K562 (cell line): Measurements from ENCODE around the gene SLC12A6. TPM values are rescaled to one million over a fixed set of nuclear protein-coding genes. Genes with fewer than 3 reads are reported as not detected.

Experiments
- ADNP ChIP-seq: fragments of 200-800 bp; sonication (Bioruptor generic); IDR thresholded peaks from 2 replicates; pipeline ENCODE4 v1.6.1; 2016; ENCODE audit warnings: missing genetic modification characterization, missing compliant biosample characterization
- CREB1 ChIP-seq, 2 experiments: sonication (generic) in 1 of 2; formaldehyde crosslinking in 1 of 2; IDR thresholded peaks; 2 replicates each; pipeline versions ENCODE4 v1.6.1 to v1.8.0; 2012 to 2022; ENCODE audit warnings: inconsistent platforms in 1 of 2, mild to moderate bottlenecking in 1 of 2, missing genetic modification reagents in 1 of 2, moderate library complexity in 1 of 2
- ESRRB ChIP-seq: fragments of 250-450 bp; sonication (Bioruptor Pico); IDR thresholded peaks from 2 replicates; pipeline ENCODE4 v1.5.0; 2020; ENCODE audit warnings: mild to moderate bottlenecking, moderate library complexity, borderline replicate concordance
- HMG20B ChIP-seq: fragments of 250-450 bp; sonication (Bioruptor Pico); IDR thresholded peaks from 2 replicates; pipeline ENCODE4 v1.5.0; 2021; ENCODE audit warnings: mild to moderate bottlenecking
- MEF2D ChIP-seq: conservative IDR thresholded peaks from 2 replicates; pipeline ENCODE4 v1.6.1; 2016; ENCODE audit warnings: low read depth, missing genetic modification characterization, missing compliant biosample characterization
- RBM14 ChIP-seq: fragments of 200-400 bp; formaldehyde crosslinking; IDR thresholded peaks from 2 replicates; pipeline ENCODE4 v1.6.1; 2018; ENCODE audit warnings: low read depth, mild to moderate bottlenecking, low read length, moderate library complexity, borderline replicate concordance; ENCODE audit not compliant: insufficient read depth
- SAFB ChIP-seq: fragments of 200-400 bp; formaldehyde crosslinking; IDR thresholded peaks from 2 replicates; pipeline ENCODE4 v1.6.1; 2017; ENCODE audit warnings: low read depth, low read length, borderline replicate concordance
- TAF7 ChIP-seq: fragments of 450-650 bp; IDR thresholded peaks from 2 replicates; pipeline ENCODE4 v1.6.1; 2016; ENCODE audit warnings: missing genetic modification characterization, missing compliant biosample characterization
- TCF7 ChIP-seq: sonication (generic); IDR thresholded peaks from 2 replicates; pipeline ENCODE4 v1.6.1; 2016; ENCODE audit warnings: antibody characterized with exemption, borderline replicate concordance
- WHSC1 ChIP-seq: IDR thresholded peaks from one replicate; pipeline ENCODE4 v1.6.1; 2012; ENCODE audit warnings: low read length, control low read depth, inconsistent platforms
- ZBTB17 ChIP-seq: fragments of 450-650 bp; formaldehyde crosslinking; IDR thresholded peaks from 2 replicates; pipeline ENCODE4 v1.4.0; 2020; ENCODE audit warnings: mild to moderate bottlenecking
- ZNF785 ChIP-seq: fragments of 250-450 bp; sonication (Bioruptor Pico); IDR thresholded peaks from 2 replicates; pipeline ENCODE4 v1.4.0; 2020; ENCODE audit warnings: mild to moderate bottlenecking
- ZSCAN29 ChIP-seq: fragments of 450-650 bp; IDR thresholded peaks from 2 replicates; pipeline ENCODE4 v1.6.1; 2017
- polyA plus RNA-seq, 8 experiments: library from polyadenylated mRNA; depleted of rRNA in 4 of 8; stranded (reverse) in 5 of 8; unstranded in 3 of 8; fragments of >200 nt; fragmentation: Nextera tagmentation in 2 of 8; fragmentation: Illumina TruSeq in 1 of 8; extraction: Ambion mirVana in 2 of 8; extraction: Trizol in 1 of 8; gene quantifications; 2 replicates each; pipeline versions ENCODE4 v1.2.1 to v1.2.3, GENCODE V29; 2011 to 2014; ENCODE audit warnings: inconsistent platforms in 1 of 8, missing spikeins in 1 of 8
- total RNA-seq, 7 experiments: library from RNA; depleted of rRNA in 6 of 7; stranded (reverse); fragments of >200 nt in 6 of 7; fragmentation: Illumina TruSeq in 2 of 7; extraction: Trizol in 2 of 7; gene quantifications; 2 replicates each; pipeline versions ENCODE4 v1.2.1 to v1.2.3, GENCODE V29; 2011 to 2021; ENCODE audit warnings: low replicate concordance in 1 of 7
- TF ChIP-seq, protein P1 (sequence below): sonication (generic); formaldehyde crosslinking; IDR thresholded peaks from 2 replicates; pipeline ENCODE4 v1.8.0; 2022; ENCODE audit warnings: mild to moderate bottlenecking, missing genetic modification reagents
- TF ChIP-seq, protein P2 (sequence below): fragments of 450-650 bp; formaldehyde crosslinking; IDR thresholded peaks from 2 replicates; pipeline ENCODE4 v1.4.0; 2022; ENCODE audit warnings: mild to moderate bottlenecking, moderate library complexity
- TF ChIP-seq, protein P3 (sequence below), 2 experiments: fragments of 150-350 bp in 1 of 2; IDR thresholded peaks; 2 replicates each; pipeline ENCODE4 v1.6.1; 2012 to 2016; ENCODE audit warnings: low read depth in 2 of 2, low read length in 2 of 2, mild to moderate bottlenecking in 1 of 2, moderate library complexity in 1 of 2

SLC12A6 gene
- total and polyA plus RNA-seq, 9 of the 15 experiments (the other 6 are each of a cell fraction or from before 2014, with no cell fraction given), result 1.4 to 16.4 (median 6.7) TPM

DNA sequence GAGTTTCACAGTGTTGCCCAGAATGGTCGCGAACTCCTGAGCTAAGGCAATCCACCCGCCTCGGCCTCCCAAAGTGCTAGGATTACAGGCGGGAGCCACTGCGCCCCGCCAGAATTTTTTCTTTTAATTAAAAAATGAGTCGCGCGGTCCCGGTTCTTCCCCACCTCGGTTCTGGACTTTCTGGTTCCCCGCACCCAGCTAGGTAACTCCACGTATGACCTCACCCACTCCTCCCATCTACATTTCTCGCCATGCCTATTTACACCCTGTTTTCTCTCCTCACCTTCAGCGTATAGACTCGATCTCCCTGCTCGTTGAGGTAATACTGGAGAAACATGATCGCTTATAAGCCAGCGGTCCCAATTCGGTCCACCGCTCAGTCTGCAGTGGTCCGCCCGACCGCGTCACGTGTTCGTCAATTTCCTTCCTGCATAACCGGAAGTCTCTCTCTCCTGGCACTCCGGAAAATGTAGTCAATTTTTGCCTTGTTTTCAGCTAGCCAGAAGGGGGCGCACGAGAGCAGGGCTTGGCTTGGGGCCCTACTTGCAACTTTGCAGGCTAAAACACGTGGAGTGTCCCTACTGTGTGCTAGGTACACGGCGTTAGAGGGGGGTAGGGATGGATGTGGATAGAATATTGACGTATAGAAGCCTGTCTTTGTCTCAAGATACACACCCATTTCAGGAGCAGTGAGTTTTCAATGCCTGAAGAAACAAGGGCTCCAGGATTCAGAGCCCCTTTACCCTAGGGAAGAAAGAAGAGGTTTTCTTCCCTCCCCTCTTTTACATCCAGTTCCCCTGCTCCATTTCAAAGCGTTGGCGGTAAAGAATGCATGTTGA, 5.4 kb upstream of the SLC12A6 start, which contains the start of the genes NOP10 and NUTM1 (continued):
- TF ChIP-seq, protein P1, sequence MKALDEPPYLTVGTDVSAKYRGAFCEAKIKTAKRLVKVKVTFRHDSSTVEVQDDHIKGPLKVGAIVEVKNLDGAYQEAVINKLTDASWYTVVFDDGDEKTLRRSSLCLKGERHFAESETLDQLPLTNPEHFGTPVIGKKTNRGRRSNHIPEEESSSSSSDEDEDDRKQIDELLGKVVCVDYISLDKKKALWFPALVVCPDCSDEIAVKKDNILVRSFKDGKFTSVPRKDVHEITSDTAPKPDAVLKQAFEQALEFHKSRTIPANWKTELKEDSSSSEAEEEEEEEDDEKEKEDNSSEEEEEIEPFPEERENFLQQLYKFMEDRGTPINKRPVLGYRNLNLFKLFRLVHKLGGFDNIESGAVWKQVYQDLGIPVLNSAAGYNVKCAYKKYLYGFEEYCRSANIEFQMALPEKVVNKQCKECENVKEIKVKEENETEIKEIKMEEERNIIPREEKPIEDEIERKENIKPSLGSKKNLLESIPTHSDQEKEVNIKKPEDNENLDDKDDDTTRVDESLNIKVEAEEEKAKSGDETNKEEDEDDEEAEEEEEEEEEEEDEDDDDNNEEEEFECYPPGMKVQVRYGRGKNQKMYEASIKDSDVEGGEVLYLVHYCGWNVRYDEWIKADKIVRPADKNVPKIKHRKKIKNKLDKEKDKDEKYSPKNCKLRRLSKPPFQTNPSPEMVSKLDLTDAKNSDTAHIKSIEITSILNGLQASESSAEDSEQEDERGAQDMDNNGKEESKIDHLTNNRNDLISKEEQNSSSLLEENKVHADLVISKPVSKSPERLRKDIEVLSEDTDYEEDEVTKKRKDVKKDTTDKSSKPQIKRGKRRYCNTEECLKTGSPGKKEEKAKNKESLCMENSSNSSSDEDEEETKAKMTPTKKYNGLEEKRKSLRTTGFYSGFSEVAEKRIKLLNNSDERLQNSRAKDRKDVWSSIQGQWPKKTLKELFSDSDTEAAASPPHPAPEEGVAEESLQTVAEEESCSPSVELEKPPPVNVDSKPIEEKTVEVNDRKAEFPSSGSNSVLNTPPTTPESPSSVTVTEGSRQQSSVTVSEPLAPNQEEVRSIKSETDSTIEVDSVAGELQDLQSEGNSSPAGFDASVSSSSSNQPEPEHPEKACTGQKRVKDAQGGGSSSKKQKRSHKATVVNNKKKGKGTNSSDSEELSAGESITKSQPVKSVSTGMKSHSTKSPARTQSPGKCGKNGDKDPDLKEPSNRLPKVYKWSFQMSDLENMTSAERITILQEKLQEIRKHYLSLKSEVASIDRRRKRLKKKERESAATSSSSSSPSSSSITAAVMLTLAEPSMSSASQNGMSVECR (CRISPR knock-in tag), result peak; percentile 55; the same call in 1 of the 2 replicates
- TF ChIP-seq CREB1 (IDR thresholded peaks at IDR 0.05) (peak; percentile 84), CREB1 (CRISPR knock-in tag; IDR thresholded peaks at IDR 0.05) (peak; percentile 83), TCF7 (peak; percentile 74; the same call in 1 of the 2 replicates), TAF7 (tag) (peak; percentile 51; the same call in 1 of the 2 replicates), ZNF785 (no peak), MEF2D (tag) (0 out of 2 replicates have a peak, but pooled peaks have one; percentile 12), ADNP (peak; percentile 90), HMG20B (no peak), SAFB (no peak), ZSCAN29 (no peak), RBM14 (no peak), ZBTB17 (0 out of 2 replicates have a peak, but pooled peaks have one; percentile 38), WHSC1 (no peak), ESRRB (no peak)
- TF ChIP-seq, protein P2, sequence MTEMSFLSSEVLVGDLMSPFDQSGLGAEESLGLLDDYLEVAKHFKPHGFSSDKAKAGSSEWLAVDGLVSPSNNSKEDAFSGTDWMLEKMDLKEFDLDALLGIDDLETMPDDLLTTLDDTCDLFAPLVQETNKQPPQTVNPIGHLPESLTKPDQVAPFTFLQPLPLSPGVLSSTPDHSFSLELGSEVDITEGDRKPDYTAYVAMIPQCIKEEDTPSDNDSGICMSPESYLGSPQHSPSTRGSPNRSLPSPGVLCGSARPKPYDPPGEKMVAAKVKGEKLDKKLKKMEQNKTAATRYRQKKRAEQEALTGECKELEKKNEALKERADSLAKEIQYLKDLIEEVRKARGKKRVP (CRISPR knock-in tag), result no peak
- TF ChIP-seq, protein P3, sequence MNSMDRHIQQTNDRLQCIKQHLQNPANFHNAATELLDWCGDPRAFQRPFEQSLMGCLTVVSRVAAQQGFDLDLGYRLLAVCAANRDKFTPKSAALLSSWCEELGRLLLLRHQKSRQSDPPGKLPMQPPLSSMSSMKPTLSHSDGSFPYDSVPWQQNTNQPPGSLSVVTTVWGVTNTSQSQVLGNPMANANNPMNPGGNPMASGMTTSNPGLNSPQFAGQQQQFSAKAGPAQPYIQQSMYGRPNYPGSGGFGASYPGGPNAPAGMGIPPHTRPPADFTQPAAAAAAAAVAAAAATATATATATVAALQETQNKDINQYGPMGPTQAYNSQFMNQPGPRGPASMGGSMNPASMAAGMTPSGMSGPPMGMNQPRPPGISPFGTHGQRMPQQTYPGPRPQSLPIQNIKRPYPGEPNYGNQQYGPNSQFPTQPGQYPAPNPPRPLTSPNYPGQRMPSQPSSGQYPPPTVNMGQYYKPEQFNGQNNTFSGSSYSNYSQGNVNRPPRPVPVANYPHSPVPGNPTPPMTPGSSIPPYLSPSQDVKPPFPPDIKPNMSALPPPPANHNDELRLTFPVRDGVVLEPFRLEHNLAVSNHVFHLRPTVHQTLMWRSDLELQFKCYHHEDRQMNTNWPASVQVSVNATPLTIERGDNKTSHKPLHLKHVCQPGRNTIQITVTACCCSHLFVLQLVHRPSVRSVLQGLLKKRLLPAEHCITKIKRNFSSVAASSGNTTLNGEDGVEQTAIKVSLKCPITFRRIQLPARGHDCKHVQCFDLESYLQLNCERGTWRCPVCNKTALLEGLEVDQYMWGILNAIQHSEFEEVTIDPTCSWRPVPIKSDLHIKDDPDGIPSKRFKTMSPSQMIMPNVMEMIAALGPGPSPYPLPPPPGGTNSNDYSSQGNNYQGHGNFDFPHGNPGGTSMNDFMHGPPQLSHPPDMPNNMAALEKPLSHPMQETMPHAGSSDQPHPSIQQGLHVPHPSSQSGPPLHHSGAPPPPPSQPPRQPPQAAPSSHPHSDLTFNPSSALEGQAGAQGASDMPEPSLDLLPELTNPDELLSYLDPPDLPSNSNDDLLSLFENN (IDR thresholded peaks at IDR 0.05; ENCODE audit: low read depth in 2 of 2, low read length in 2 of 2), result peak in 1 of 2 experiments; percentile 42; a peak in 1 of 4 replicates
